DOHH2 (cell line): ENCODE data around the gene RGS2.

Source experiments
- H3F3A ChIP-seq: fragments of 200-600 bp; sonication (generic), shearing (Covaris generic); 2 replicates; pipeline ENCODE4 v1.6.0; 2016; ENCODE audit warnings: antibody characterized with exemption, mild to moderate bottlenecking; ENCODE audit not compliant: control insufficient read depth, insufficient read depth
- H3K27ac ChIP-seq: fragments of 200-600 bp; sonication (generic); 2 replicates; pipeline ENCODE4 v1.5.1; 2014; ENCODE audit warnings: low read depth, mild to moderate bottlenecking, low read length, moderate library complexity
- H3K27me3 ChIP-seq: fragments of 200-600 bp; sonication (generic); 2 replicates; pipeline ENCODE4 v1.6.1; 2014; ENCODE audit warnings: mild to moderate bottlenecking, low read length, mixed read lengths; ENCODE audit not compliant: control insufficient read depth
- H3K36me3 ChIP-seq: fragments of 200-600 bp; sonication (generic); 2 replicates; pipeline ENCODE4 v1.6.1; 2014; ENCODE audit warnings: mild to moderate bottlenecking, low read length, moderate library complexity, mixed read lengths; ENCODE audit not compliant: control insufficient read depth
- H3K4me1 ChIP-seq: fragments of 200-600 bp; sonication (generic); 2 replicates; pipeline ENCODE4 v1.6.1; 2014; ENCODE audit warnings: mild to moderate bottlenecking, low read length, mixed read lengths; ENCODE audit not compliant: control insufficient read depth
- H3K4me2 ChIP-seq: fragments of 200-600 bp; sonication (generic); 2 replicates; pipeline ENCODE4 v1.6.0; 2014; ENCODE audit warnings: mild to moderate bottlenecking, low read length, moderate library complexity
- H3K4me3 ChIP-seq: fragments of 200-600 bp; sonication (generic); 2 replicates; pipeline ENCODE4 v1.5.1; 2014; ENCODE audit warnings: mild to moderate bottlenecking, low read length, mixed read lengths
- H3K79me2 ChIP-seq: fragments of 200-600 bp; sonication (generic); 2 replicates; pipeline ENCODE4 v1.6.1; 2014; ENCODE audit warnings: mild to moderate bottlenecking, low read length, mixed read lengths; ENCODE audit not compliant: control insufficient read depth
- H3K9me2 ChIP-seq: fragments of 200-600 bp; sonication (generic); replicated peaks from 2 replicates; pipeline ENCODE4 v1.6.1; 2014; ENCODE audit warnings: mild to moderate bottlenecking, low read length, mixed read lengths; ENCODE audit not compliant: control insufficient read depth
- H3K9me3 ChIP-seq: fragments of 200-600 bp; sonication (generic); 2 replicates; pipeline ENCODE4 v1.6.1; 2014; ENCODE audit warnings: antibody characterized with exemption, low read length, mixed read lengths; ENCODE audit not compliant: control insufficient read depth, insufficient read depth
- H4K20me1 ChIP-seq: fragments of 200-600 bp; sonication (generic); 2 replicates; pipeline ENCODE4 v1.6.0; 2014; ENCODE audit warnings: low read depth, mild to moderate bottlenecking, antibody characterized with exemption, low read length, moderate library complexity; ENCODE audit not compliant: control insufficient read depth, insufficient read depth
- EZH2phosphoT487 ChIP-seq: fragments of 200-600 bp; sonication (generic); IDR thresholded peaks from 2 replicates; pipeline ENCODE4 v1.6.1; 2017; ENCODE audit warnings: borderline replicate concordance, mild to moderate bottlenecking, antibody characterized with exemption, low read length, moderate library complexity, mixed read lengths
- TF ChIP-seq, protein P1 (sequence below): fragments of 200-600 bp; sonication (generic); IDR thresholded peaks from one replicate; pipeline ENCODE4 v1.5.1; 2014; ENCODE audit warnings: antibody characterized with exemption, mild to moderate bottlenecking, low read depth, low read length; ENCODE audit not compliant: poor library complexity, severe bottlenecking

RGS2 gene

DNA sequence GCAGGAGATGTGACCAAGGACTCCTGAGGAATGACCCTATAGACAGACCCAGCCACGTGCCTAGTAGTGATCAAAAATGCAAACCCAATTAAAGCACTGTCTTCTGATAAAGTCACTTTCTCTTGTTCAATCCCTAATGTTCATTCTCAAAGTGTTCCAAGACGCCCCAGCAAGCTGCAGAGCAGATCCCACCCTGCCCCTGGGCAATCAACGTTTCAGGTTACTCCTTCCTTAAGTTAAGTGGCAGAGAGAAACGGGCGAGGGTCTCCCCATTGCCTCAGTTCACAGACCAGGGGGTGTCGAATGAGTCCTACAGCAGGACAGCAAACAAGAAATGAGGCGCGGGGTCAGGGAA lies 699 bp upstream of the RGS2 start:
- Histone ChIP-seq H3K79me2 (peaks cover 16% of the 10 kb centered on the region), H3F3A (peaks cover 23% of the 10 kb centered on the region), H3K9me2 (no peaks in the 10 kb centered on the region), H4K20me1 (0 out of 2 replicates have a peak, but pooled peaks cover 8% of the 10 kb centered on the region), H3K36me3 (peaks cover 25% of the 10 kb centered on the region), H3K9me3 (no peaks in the 10 kb centered on the region), H3K27me3 (no peaks in the 10 kb centered on the region), H3K4me1 (peaks cover 48% of the 10 kb centered on the region), H3K4me3 (peak overlapping the region; percentile 92), H3K27ac (peak overlapping the region; percentile 83), H3K4me2 (peak overlapping the region; percentile 85)
- no peak for TF ChIP-seq EZH2phosphoT487
- TF ChIP-seq, protein P1, sequence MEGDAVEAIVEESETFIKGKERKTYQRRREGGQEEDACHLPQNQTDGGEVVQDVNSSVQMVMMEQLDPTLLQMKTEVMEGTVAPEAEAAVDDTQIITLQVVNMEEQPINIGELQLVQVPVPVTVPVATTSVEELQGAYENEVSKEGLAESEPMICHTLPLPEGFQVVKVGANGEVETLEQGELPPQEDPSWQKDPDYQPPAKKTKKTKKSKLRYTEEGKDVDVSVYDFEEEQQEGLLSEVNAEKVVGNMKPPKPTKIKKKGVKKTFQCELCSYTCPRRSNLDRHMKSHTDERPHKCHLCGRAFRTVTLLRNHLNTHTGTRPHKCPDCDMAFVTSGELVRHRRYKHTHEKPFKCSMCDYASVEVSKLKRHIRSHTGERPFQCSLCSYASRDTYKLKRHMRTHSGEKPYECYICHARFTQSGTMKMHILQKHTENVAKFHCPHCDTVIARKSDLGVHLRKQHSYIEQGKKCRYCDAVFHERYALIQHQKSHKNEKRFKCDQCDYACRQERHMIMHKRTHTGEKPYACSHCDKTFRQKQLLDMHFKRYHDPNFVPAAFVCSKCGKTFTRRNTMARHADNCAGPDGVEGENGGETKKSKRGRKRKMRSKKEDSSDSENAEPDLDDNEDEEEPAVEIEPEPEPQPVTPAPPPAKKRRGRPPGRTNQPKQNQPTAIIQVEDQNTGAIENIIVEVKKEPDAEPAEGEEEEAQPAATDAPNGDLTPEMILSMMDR, result no peak

DNA sequence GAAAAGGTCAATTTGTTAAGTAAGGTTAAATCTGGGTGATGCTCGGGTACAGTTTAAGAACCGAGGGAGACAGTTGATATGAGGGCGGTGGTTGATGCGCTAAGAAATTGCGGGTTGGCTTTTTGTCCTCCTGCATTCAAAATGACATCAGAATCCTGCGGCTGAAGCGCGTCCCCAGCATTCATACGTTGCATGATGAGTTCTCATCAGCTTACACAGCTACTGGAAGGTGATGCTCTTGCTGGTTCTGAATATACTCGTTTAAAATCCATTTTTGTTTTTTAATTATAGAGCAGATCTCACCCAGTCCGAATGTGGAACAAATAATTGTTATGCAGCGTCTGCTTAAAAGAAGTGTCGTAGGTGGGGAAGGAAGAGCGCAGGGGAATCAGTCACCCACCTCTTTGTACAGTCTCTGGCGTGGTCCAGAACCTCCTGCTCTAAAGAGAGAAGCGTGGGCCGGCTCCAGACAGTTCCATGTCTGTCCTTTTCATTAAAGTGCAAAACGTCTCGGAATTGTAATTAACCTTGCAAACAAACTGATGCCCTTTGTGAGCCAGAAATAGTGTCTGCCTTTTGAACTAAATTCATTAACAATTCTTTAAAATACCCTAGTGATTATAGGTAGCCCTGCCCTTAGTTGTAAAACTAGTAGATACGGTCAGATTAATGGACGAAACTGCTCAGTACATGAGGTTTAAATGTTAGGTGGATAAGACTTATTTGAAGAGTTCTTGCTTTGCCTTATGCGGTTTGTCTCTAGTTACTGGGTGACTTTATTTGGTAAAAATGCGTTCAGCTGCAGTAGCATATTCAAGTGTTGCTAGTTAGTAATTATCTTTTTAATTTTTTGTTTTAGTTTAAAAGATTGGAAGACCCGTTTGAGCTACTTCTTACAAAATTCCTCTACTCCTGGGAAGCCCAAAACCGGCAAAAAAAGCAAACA lies 741 bp downstream of the RGS2 start:
- Histone ChIP-seq H4K20me1 (0 out of 2 replicates have a peak, but pooled peaks cover 8% of the 10 kb centered on the region), H3K27ac (peak overlapping the region; percentile 32; the same call in 1 of the 2 replicates), H3K79me2 (peaks cover 16% of the 10 kb centered on the region), H3K36me3 (peaks cover 25% of the 10 kb centered on the region), H3K4me3 (peak overlapping the region; percentile 92), H3K9me3 (no peaks in the 10 kb centered on the region), H3K4me1 (peaks cover 48% of the 10 kb centered on the region), H3K27me3 (no peaks in the 10 kb centered on the region), H3K9me2 (no peaks in the 10 kb centered on the region), H3K4me2 (peak overlapping the region; percentile 85), H3F3A (peaks cover 23% of the 10 kb centered on the region)
- no peak for TF ChIP-seq EZH2phosphoT487
- TF ChIP-seq, protein P1, result no peak

DNA sequence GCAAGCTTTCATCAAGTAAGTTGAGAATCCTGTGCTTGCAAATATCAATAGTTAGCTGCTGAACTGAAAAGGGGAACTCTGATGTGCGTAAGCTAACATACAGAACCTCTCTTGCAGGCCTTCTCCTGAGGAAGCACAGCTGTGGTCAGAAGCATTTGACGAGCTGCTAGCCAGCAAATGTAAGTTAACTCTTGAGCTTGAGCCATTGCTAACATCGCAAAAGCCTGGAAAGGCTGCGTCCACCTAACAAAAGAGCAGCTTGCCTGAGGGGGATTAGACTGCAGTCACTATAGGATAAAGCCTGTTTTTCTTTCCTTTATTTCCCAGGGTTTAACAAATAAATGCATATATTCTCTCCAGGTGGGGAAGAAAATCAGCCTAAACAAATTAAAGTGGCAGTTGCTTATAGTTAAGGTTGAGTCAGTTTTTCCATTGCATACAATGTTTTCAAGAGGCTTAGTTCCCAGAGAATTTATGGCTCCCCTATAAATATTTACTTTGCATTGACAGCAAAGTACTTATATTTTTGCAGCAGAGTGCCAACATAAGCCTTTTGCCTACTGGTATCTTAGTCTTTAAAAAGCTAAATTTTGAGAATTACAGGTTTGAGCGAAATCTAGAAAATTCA lies 1.5 kb downstream of the RGS2 start:
- Histone ChIP-seq H3K9me2 (no peaks in the 10 kb centered on the region), H3K9me3 (no peaks in the 10 kb centered on the region), H3K4me3 (peak overlapping the region; percentile 92), H3K4me2 (peak overlapping the region; percentile 85), H3K27ac (no peak overlapping the region), H3K79me2 (peaks cover 16% of the 10 kb centered on the region), H4K20me1 (0 out of 2 replicates have a peak, but pooled peaks cover 8% of the 10 kb centered on the region), H3K4me1 (peaks cover 48% of the 10 kb centered on the region), H3K27me3 (no peaks in the 10 kb centered on the region), H3F3A (peaks cover 23% of the 10 kb centered on the region), H3K36me3 (peaks cover 25% of the 10 kb centered on the region)
- TF ChIP-seq EZH2phosphoT487, result no peak
- TF ChIP-seq, protein P1, result no peak
